GM10847 (cell line): Measurements from ENCODE around the gene MICAL2.

Experiments used
- POLR2A ChIP-seq: IDR thresholded peaks from 2 replicates; pipeline ENCODE4 v1.6.1; 2011; ENCODE audit not compliant: insufficient read length; ENCODE audit errors: extremely low read depth

The MICAL2 gene

DNA sequence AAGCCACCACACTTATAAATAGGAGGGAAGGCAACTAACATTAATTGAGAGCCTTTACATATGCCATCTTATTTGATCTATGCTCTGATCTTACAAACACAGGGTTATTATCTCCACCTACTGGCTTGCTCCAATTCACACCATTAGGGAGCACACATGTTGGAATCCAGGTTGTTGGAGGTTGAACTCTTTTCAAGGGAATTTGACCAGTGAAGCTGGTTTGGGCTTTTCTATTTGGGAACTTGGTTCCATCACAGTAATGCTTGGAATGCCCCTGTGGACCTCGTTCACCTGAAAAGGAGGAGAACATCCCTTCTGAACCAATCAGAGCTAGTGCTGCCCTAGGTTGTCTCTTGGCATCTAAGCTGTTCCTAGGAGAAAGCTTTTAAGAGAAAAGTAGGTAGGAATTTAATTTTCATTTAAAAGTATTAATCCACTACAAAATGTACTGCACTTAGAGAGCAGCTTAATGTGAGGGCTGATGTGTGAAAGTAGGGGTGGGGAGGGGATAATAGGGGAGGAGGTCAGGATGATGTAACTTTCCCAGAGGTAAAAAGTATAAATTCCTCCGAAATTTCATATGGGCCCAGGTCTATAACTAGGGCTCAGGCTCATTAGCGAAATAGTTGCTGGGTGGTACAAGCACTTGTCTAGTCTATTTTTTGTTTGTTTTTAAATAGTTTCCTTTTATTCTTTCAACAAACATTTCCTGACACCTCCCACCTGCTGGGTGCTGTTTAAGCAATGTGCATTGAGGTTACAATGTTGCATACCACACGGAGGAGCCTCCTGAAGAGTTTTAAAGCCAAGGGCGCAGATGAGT, 7.6 kb upstream of the MICAL2 start:
- no peak for TF ChIP-seq POLR2A

DNA sequence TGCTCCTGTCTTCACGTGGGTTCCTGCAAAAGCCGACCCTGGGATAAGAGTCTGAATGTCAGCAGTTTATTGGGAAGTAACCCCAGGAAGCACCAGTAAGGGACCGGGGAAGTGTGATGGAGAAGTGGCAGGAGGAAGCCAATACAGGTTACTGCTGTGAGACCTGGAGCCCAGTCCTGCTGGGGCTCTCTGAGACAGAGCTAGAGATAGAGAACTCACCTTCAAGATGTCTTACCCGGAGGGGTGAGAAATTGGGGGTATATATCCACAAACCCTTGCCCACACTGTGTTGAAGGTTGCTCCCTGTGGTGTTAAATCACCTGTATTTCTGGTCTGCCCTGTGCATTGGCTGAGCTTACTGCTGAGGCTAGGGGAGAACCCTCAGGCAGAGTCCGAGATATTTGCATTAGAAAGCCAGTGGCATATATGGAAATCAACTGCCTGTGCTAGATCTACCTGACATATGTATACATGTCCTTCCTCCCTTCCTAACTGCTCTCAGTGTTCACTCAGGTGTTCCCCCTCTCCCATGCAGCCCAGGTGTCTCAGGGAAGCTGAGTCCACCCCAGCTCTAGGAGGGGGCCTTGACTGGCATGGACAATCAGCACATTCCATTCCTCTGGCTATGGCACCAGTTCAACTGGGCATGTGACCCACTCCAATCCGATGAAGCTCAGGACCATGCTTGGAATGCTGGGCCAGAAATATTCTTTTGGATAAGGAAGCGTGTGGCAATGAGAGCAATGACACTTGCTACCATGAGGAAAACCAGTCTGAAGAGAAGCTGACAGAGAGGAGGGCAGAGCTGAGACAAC, 6.8 kb upstream of the MICAL2 start:
- TF ChIP-seq POLR2A: no peak

GRCh38 chr11:12105471-12105870, 4.9 kb upstream of the MICAL2 start:
- no peak for TF ChIP-seq POLR2A

- no peak for TF ChIP-seq POLR2A
Measured at GRCh38 chr11:12106101-12106500, 4.3 kb upstream of the MICAL2 start.

- TF ChIP-seq POLR2A: no peak
Measured at GRCh38 chr11:12106501-12106900, 3.9 kb upstream of the MICAL2 start.

- no peak for TF ChIP-seq POLR2A
Measured at GRCh38 chr11:12108875-12109453, 1.4 kb upstream of the MICAL2 start.

GRCh38 chr11:12109591-12110196, 696 bp upstream of the MICAL2 start:
- no peak for TF ChIP-seq POLR2A

- TF ChIP-seq POLR2A: no peak
Measured at GRCh38 chr11:12110714-12111548, 541 bp downstream of the MICAL2 start.

GRCh38 chr11:12111549-12112520, 1.4 kb downstream of the MICAL2 start:
- no peak for TF ChIP-seq POLR2A

GRCh38 chr11:12112750-12113149, 2.4 kb downstream of the MICAL2 start:
- TF ChIP-seq POLR2A: no peak

DNA sequence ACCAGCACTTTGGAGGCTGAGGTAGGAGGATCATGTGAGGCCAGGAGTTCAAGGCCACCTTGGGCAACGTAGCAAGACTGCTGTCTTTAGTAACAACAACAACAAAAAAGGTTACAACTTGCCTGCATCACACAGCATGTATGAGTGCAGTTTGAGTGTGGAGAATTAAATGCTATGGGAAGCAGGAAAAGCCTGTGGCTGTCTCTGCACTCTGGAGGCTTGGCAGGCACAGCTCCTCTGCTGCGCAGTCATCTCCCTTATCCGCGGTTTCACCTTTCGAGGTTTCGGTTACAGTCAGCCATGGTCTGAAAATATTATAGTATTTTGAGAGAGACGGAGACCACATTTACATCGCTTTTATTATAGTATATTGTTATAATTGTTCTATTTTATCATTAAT, 2.9 kb downstream of the MICAL2 start:
- no peak for TF ChIP-seq POLR2A

GRCh38 chr11:12114193-12115033, 4.0 kb downstream of the MICAL2 start:
- no peak for TF ChIP-seq POLR2A

DNA sequence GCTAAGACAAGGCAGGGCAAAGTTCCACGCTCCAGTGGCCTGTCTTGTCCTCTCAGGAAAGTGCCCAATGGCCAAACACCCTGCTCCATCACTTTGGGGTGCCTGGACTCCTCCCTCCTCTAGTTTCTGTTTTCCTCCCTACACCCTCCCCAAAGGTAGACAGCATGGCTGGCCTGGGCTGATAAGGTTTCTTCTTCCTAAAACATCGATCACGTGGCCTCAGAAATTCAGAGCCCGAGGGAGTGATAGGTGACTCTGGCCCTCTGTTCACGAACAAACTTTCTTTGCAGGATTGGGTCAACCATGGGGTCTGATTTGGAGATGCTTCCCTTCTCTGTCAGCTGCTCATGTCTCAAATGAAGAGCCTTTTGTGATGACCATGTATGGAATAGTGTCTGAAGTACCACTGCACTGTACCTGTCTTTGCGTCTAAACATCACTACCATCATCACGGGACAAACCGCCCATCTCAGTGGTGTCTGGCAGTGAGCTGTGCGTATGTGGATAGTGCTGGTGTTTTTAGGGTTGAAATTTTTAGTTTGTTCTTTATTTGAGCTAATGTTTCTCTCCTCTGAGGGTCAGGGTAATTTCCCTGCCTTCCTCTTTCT, 6.1 kb downstream of the MICAL2 start:
- TF ChIP-seq POLR2A: no peak

GRCh38 chr11:12117200-12117599, 6.8 kb downstream of the MICAL2 start:
- no peak for TF ChIP-seq POLR2A
